WTC11 (cell line): Measurements from ENCODE around the gene LPAR2.

Experiments
- KAT7 ChIP-seq: sonication (generic); formaldehyde crosslinking; IDR thresholded peaks from 2 replicates; pipeline ENCODE4 v1.8.1; 2023; ENCODE audit warnings: missing genetic modification reagents, mild to moderate bottlenecking, borderline replicate concordance
- MYBL2 ChIP-seq: sonication (generic); formaldehyde crosslinking; IDR thresholded peaks from 2 replicates; pipeline ENCODE4 v1.8.1; 2023; ENCODE audit warnings: mild to moderate bottlenecking, moderate library complexity, missing genetic modification reagents
- NFE2L1 ChIP-seq: sonication (generic); formaldehyde crosslinking; IDR thresholded peaks from 2 replicates; pipeline ENCODE4 v1.8.1; 2023; ENCODE audit warnings: missing genetic modification reagents
- SMAD3 ChIP-seq: sonication (generic); formaldehyde crosslinking; IDR thresholded peaks from 2 replicates; pipeline ENCODE4 v1.8.0; 2022; ENCODE audit warnings: missing genetic modification reagents, mild to moderate bottlenecking, borderline replicate concordance
- TF ChIP-seq, protein P1 (sequence below): fragments of 200-600 bp; IDR thresholded peaks from 2 replicates; pipeline ENCODE4 v1.8.0; 2022; ENCODE audit warnings: antibody characterized with exemption
- TF ChIP-seq, protein P2 (sequence below): sonication (generic); formaldehyde crosslinking; IDR thresholded peaks from 2 replicates; pipeline ENCODE4 v1.8.0; 2022; ENCODE audit warnings: mild to moderate bottlenecking, missing genetic modification reagents

DNA sequence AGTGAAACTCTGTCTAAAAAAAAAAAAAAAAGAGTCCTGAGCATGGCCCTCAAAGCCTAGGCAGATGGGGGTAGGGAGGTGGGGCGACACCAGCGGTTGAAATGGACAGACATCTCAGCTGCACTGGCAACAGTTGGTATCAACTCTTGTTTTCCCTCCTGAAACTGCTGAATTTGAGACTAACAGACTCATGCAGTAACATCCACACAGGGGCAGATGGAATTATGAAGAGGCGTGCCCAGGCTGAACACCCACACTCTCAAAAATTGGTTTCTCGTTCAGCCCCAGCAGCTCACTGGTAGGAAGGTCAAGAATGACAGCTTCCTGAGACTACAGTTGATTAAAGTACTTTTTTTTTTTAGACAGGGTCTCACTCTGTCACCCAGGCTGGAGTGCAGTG, 33.6 kb downstream of the LPAR2 start:
- TF ChIP-seq KAT7, result no peak
- TF ChIP-seq, protein P1, sequence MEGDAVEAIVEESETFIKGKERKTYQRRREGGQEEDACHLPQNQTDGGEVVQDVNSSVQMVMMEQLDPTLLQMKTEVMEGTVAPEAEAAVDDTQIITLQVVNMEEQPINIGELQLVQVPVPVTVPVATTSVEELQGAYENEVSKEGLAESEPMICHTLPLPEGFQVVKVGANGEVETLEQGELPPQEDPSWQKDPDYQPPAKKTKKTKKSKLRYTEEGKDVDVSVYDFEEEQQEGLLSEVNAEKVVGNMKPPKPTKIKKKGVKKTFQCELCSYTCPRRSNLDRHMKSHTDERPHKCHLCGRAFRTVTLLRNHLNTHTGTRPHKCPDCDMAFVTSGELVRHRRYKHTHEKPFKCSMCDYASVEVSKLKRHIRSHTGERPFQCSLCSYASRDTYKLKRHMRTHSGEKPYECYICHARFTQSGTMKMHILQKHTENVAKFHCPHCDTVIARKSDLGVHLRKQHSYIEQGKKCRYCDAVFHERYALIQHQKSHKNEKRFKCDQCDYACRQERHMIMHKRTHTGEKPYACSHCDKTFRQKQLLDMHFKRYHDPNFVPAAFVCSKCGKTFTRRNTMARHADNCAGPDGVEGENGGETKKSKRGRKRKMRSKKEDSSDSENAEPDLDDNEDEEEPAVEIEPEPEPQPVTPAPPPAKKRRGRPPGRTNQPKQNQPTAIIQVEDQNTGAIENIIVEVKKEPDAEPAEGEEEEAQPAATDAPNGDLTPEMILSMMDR, result no peak
- TF ChIP-seq MYBL2 (CRISPR knock-in tag), result no peak
- TF ChIP-seq SMAD3 (CRISPR knock-in tag), result no peak
- TF ChIP-seq, protein P2, sequence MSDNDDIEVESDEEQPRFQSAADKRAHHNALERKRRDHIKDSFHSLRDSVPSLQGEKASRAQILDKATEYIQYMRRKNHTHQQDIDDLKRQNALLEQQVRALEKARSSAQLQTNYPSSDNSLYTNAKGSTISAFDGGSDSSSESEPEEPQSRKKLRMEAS (CRISPR knock-in tag), result no peak
- no peak for TF ChIP-seq NFE2L1 (CRISPR knock-in tag)
